ENCODE results near the gene GABRB3.

GABRB3 gene

DNA sequence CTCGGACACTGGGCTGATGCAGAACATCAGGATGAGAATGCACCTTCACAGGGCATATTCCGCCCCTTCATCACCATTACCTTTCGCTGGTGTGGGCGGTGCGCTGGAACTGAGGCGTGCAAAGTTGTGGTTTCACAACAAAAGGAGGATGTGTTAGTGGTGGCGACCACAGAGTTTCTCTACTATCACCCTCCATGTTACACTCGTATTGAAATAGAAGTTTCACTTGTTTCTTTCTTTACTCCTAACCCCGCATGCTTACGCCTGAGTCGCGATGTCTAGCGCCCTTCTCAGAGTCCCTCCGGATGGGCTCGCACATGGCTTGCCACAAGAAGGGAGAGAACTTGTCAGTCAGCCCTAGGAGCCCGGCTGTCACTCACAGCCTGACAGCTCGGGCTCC lies 148.7 kb downstream of the GABRB3 start:
- no peaks in the 10 kb centered on the region for H3F3A ChIP-seq (ENCODE audit: control insufficient read depth, insufficient read depth)
- H3K27ac ChIP-seq (ENCODE audit: low read depth, low read length): no peak overlapping the region
- TF ChIP-seq EZH2phosphoT487 (IDR thresholded peaks at IDR 0.05; ENCODE audit: borderline replicate concordance, low read length) (no peak), CTCF (IDR thresholded peaks at IDR 0.05; ENCODE audit: low read depth, low read length, poor library complexity, severe bottlenecking) (no peak)
- H3K79me2 ChIP-seq (ENCODE audit: control insufficient read depth, low read length): no peaks in the 10 kb centered on the region
- H3K36me3 ChIP-seq (ENCODE audit: control insufficient read depth, low read length): no peaks in the 10 kb centered on the region
- H3K27me3 ChIP-seq (ENCODE audit: control insufficient read depth, low read length): no peaks in the 10 kb centered on the region
- H3K9me2 ChIP-seq (replicated peaks; ENCODE audit: control insufficient read depth, low read length): no peaks in the 10 kb centered on the region
- H3K4me1 ChIP-seq (ENCODE audit: control insufficient read depth, low read length): no peaks in the 10 kb centered on the region
- no peaks in the 10 kb centered on the region for H4K20me1 ChIP-seq (ENCODE audit: control insufficient read depth, insufficient read depth, low read depth, low read length)
- no peak overlapping the region for H3K4me2 ChIP-seq (ENCODE audit: low read length)
- no peak overlapping the region for H3K4me3 ChIP-seq (ENCODE audit: low read length)
- peaks cover 34% of the 10 kb centered on the region; the same call in 1 of the 2 replicates for H3K9me3 ChIP-seq (ENCODE audit: control insufficient read depth, insufficient read depth, low read length)

GRCh38 chr15:26623071-26623470 lies 149.8 kb downstream of the GABRB3 start:
- Histone ChIP-seq H4K20me1 (ENCODE audit: control insufficient read depth, insufficient read depth, low read depth, low read length) (no peaks in the 10 kb centered on the region), H3K79me2 (ENCODE audit: control insufficient read depth, low read length) (no peaks in the 10 kb centered on the region), H3K9me3 (ENCODE audit: control insufficient read depth, insufficient read depth, low read length) (peaks cover 29% of the 10 kb centered on the region; the same call in 1 of the 2 replicates), H3K27ac (ENCODE audit: low read depth, low read length) (no peak overlapping the region), H3F3A (ENCODE audit: control insufficient read depth, insufficient read depth) (no peaks in the 10 kb centered on the region), H3K4me1 (ENCODE audit: control insufficient read depth, low read length) (no peaks in the 10 kb centered on the region), H3K9me2 (replicated peaks; ENCODE audit: control insufficient read depth, low read length) (no peaks in the 10 kb centered on the region), H3K36me3 (ENCODE audit: control insufficient read depth, low read length) (no peaks in the 10 kb centered on the region), H3K4me2 (ENCODE audit: low read length) (no peak overlapping the region), H3K4me3 (ENCODE audit: low read length) (no peak overlapping the region), H3K27me3 (ENCODE audit: control insufficient read depth, low read length) (no peaks in the 10 kb centered on the region)
- TF ChIP-seq CTCF (IDR thresholded peaks at IDR 0.05; ENCODE audit: low read depth, low read length, poor library complexity, severe bottlenecking) (no peak), EZH2phosphoT487 (IDR thresholded peaks at IDR 0.05; ENCODE audit: borderline replicate concordance, low read length) (no peak)

- H3K4me2 ChIP-seq (ENCODE audit: low read length): no peak overlapping the region
- H3F3A ChIP-seq (ENCODE audit: control insufficient read depth, insufficient read depth): no peaks in the 10 kb centered on the region
- H3K27me3 ChIP-seq (ENCODE audit: control insufficient read depth, low read length): no peaks in the 10 kb centered on the region
- H3K36me3 ChIP-seq (ENCODE audit: control insufficient read depth, low read length): no peaks in the 10 kb centered on the region
- H3K27ac ChIP-seq (ENCODE audit: low read depth, low read length): no peak overlapping the region
- H4K20me1 ChIP-seq (ENCODE audit: control insufficient read depth, insufficient read depth, low read depth, low read length): no peaks in the 10 kb centered on the region
- H3K79me2 ChIP-seq (ENCODE audit: control insufficient read depth, low read length): no peaks in the 10 kb centered on the region
- no peaks in the 10 kb centered on the region for H3K9me2 ChIP-seq (replicated peaks; ENCODE audit: control insufficient read depth, low read length)
- peaks cover 29% of the 10 kb centered on the region; the same call in 1 of the 2 replicates for H3K9me3 ChIP-seq (ENCODE audit: control insufficient read depth, insufficient read depth, low read length)
- TF ChIP-seq CTCF (IDR thresholded peaks at IDR 0.05; ENCODE audit: low read depth, low read length, poor library complexity, severe bottlenecking): no peak
- no peak overlapping the region for H3K4me3 ChIP-seq (ENCODE audit: low read length)
- H3K4me1 ChIP-seq (ENCODE audit: control insufficient read depth, low read length): no peaks in the 10 kb centered on the region
These were observed 151.1 kb downstream of the GABRB3 start for GRCh38 chr15:26621816-26622215.

Data from DOHH2 (cell line).